T-helper 1 cell (primary cell): ENCODE data around the gene ADGRG4.

Source experiments
- DNase-seq, 5 donors: peaks; one replicate each; pipeline ENCODE4 v3.0.0-alpha.2; 2012 to 2020

The ADGRG4 gene

DNA sequence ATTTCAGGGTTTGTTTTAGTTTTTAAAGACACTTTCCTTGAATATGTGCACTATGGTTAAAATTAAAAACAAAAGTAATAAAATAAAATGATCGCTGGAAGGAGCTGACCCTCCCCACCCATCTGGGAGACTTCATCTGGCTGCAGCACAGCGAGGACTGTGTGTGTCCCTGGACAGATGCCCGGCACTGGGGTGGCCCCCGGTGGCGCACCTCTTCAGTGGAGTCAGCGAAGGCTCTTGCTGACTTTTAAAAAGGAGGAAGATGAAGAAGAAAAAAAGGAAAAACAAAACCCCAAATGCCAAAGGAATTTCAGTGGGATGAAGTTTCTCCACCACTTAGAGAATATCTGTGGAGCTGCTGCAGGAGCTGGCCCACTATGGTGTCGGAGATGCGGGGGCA lies 5.4 kb upstream of the ADGRG4 start:
- no peak for DNase-seq

DNA sequence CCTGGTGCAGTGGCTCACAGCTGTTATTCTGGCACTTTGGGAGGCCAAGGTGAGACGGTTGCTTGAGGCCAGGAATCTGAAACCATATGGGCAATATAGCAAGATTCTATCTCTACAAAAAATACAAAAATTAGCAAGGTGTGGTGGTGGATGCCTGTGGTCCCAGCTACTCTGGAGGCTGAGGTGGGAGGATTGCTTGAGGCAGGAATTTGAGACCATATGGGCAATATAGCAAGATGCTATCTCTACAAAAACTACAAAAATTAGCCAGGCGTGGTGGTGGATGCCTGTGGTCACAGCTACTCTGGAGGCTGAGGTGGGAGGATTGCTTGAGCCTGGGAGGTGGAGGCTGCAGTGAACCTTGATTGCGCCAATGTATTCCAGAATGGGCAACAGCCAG lies 2.3 kb downstream of the ADGRG4 start:
- no peak for DNase-seq

DNA sequence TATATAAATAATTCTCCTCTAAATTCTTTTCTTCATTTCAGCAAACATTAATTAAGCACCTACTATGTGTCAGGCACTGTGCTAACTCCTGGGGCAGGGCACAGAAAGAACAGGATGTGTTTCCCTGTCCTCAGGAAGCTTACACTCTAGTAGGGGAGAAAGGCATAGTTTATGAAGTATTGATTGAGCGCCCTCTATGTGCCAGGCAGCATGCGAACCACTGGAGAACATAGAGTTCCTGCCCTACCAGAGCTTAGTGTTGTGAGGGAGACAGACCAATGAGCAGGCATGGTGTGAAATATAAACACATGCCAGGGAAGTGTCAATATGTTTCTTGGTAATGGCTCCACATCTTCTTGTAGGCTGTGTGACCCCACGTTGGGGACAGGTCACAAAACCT lies 3.7 kb downstream of the ADGRG4 start:
- DNase-seq = no peak

DNA sequence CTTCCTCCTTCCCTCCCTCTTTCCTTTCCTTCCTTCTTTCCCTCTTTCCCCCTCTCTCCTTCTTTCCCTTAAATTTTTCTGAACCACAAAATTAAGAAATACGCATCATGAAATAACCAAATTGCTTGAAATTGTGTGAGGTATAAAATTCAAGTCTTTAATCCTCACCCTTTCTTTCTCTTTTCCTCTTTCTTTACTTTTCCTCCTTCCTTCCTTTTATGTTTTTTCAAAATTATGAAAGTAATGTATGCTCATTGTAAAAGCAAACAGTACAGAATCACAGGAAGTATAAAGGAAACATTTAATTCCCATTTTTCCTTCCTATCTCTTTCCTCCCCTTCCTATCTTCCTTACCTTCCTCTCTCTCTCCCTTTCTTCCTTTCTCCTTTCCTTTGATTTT lies 5.4 kb downstream of the ADGRG4 start:
- no peak for DNase-seq

DNA sequence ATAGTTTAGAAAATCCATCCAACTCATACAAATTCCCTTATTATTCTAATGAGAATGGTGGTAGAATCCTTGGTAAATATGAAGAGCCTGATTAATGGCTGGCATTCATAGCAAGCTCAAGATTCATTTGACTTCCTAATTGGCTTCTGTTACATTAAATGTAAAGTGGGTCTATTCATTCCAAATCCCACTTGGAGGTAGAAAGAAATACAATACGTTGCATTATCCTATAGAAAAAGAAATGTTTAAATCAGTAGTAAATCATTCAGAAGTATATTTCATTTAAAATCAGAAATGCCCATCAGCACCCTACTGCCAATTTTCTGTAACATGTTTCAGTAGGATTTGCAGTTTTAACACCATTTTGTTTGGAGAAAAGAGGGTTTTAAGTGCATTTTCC lies 6.7 kb downstream of the ADGRG4 start:
- DNase-seq = no peak

DNA sequence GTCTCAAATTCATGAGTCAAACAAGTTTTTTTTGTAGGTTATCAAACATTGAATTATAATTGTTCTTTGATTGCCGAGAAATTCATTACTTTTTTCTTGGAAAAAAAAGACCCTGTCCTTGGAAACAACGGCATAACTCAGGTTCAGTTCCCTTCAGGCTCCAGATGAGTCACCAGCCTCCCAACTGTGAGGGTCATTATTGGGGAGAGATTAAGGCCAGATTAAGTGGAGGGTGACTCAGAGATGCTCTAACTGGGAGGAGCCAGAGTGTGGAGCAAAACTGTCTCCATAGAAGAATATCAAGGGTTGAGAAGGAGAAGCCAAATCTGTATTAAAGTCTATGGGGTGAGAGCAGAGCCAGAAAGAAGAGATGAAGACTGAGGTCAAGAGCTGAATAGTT lies 9.6 kb downstream of the ADGRG4 start:
- DNase-seq = no peak

DNA sequence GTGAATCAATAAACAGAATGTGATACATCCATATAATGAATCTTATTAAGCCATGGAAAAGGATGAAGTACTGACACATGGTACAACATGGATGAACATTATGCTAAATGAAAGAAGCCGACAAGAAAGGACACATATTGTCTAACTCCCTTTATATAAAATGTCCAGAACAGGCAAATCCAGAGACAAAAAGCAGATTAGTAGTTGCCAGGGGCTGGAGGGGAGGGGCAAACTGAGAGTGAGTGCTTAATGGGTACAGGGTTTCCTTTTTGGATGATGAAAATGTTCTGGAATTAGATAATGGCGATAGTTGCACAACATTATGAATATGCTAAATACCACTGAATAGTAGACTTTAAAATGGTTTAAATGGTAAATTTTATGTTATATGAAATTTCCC lies 17.4 kb downstream of the ADGRG4 start:
- DNase-seq = no peak

DNA sequence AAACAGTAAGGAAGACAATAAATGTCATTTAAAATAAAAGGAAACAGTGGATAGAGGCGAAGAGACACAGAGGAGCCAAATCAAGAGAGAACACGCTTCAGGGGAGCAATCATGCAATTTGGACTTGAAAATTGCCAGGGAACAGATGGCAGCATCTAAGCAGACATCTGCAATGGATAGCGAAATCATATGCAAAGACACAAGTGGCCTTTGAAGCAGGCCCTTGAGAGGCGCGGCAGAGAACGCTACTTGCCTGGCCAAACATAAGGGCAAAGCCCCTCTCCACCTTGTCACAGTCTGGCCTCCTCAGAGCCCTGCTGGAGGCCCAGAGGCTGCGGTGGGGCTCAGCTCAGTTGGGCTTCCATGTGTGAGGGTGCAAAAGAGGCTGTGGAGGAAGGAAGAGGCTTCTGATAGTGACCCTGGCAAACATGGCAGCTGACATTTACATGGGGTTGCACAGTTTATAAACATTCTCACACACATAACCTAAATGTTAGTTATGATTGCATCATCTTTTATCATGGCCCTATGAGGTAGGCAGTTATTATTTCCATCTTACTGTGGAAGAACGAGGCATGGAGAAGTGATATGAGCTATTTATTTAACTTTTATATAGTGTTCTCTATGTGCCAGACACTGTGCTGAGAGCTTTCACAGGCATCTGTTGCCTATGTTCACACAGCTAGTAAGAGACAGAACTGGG lies 18.3 kb downstream of the ADGRG4 start:
- no peak for DNase-seq

DNA sequence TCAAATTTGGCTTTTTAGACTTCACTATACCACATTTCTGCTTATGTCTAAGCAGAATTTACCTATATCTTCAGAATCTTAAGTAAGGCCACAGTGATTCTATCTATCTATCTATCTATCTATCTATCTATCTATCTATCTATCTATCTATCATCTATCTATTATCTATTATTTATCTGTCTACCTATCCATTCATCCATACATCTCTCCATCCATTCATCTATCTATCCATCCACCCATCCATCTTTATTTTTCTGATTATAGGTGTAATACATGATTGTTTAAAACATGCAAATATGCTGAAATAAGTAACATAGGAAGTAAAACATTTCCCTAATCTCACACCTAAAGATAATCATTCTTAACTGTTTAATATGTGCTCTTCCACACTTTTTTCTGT lies 18.8 kb downstream of the ADGRG4 start:
- DNase-seq = no peak

DNA sequence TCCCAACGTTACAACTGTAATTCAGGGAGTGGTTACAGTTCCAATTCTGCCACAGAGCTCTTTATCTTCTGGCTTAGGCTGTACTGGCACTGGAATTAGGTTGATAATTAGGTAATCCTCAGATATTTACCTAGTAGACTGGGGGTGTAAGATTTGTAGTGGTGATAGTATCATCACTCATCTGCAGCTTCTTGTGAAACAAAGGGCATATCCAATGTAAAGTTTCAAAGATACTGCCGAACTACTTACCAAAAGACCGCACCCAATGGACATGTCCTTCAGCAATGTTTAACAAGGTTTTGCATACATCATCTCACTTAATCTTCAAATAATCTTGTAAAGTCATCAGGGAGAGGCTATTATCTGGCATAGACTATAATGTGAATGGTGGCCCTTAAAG lies 20.8 kb downstream of the ADGRG4 start:
- DNase-seq = no peak

DNA sequence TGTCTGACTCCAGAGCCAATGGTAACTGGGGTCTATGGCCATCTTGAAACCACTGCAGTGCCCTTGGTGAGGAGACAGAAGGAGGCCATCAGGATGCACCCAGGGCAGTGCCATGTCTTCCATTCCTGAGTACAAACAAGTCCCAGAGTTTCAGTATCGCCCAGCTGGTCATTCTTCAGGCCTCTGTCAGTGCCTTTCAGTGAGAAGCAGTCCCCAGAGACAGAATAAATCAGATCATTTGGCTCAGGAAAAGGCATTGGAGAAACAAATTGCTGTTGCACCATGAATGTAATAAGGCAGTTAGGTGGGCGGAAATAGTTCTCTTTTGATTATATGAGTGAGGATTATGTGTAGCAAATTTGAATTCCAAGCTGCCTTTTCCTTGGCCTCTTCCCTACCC lies 21.3 kb downstream of the ADGRG4 start:
- DNase-seq = no peak

DNA sequence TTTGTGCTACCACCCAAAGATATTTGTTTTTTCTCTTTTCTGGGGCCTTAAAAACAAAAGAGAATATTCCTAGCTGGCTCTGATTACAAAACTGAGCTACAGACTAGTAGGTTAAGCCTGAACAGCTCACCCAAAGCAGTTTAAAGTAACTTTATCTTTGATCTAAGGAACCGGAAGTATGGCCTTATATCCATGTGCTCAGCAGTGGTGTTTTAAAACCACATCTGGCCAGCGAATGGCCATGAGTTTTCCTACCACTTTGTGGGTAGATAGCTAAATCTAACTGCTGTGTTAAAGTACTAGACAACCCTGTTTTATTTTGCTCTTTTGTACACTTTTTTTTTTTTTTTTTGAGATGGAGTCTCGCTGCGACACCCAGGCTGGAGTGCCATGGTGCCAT lies 24.6 kb downstream of the ADGRG4 start:
- DNase-seq = no peak

DNA sequence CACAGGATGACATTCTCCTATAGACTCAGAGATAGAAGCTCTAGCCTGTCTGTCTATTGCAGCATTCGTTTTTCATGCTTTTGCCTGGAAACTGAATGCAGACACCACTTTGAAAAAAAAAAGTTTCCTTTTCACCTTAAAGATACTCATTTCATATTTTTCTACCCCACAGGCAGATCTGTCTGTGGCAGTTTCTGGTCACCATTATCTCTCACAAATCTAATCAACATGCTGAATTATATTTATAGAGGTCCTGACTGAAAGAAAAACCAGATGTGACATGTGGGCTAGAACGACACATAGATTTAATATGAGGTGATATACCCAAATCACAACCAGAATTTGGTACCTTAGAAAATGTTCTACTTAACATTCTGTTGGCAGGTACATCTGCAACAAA lies 28.2 kb downstream of the ADGRG4 start:
- no peak for DNase-seq

DNA sequence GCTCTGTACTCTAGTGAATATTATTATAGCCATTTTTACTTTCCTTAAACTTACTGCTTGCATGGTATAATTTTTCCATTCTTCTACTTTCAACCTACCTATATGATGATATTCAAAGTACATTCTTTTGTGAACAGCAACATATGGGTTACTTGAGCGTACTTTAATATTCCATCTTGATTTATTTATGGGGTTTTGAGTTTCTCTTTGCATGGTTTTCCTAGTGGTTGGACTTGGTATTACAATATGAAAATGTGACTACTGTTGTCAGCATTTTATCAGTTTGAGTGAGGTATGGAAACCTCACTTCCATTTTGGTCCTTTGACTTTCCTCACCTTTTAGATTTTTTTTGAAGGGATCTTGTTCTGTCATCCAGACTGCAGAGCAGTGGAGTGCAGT lies 35.9 kb downstream of the ADGRG4 start:
- DNase-seq = no peak

DNA sequence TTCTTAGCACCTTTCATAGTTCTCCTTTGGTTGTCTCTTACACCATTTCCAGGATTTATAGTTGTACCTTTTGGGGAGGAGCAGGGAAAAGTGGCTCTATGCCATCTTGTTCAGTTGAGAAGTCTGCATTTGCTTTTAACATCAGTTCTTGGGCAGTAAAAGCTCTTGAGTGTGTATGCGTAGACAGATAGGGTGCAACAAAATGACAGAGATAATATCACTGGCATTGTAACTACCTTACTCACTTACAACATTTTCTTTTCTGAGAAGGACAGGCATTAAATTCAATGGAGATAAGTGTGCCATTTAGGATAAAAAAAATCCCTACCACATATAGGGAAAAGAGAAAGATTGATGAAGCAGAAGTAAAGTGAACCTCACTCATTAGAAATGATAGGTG lies 38.9 kb downstream of the ADGRG4 start:
- no peak for DNase-seq

DNA sequence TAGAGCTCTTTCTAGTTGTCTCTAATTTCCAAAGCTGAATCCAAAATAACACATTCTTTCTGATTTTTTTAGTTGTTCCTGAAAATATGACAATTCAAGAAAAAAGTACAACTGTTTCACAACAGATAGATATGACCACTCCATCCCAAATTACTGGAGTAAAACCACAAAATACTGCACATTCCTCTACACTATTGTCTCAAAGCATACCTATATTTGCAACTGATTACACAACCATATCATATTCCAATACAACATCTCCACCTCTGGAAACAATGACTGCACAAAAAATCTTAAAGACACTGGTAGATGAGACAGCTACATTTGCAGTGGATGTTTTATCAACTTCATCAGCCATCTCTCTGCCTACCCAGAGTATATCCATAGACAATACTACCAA lies 43.6 kb downstream of the ADGRG4 start:
- DNase-seq = no peak

DNA sequence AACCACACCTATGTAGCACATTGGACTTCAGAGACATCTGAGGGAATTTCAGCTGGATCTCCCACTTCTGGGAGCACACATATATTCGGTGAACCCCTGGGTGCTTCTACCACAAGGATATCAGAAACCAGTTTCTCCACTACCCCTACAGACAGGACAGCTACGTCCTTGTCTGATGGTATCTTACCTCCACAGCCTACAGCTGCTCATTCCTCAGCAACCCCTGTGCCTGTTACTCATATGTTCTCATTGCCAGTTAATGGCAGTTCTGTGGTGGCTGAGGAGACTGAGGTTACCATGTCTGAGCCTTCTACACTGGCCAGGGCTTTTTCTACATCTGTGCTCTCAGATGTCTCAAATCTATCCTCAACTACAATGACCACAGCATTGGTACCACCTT lies 45.7 kb downstream of the ADGRG4 start:
- no peak for DNase-seq

DNA sequence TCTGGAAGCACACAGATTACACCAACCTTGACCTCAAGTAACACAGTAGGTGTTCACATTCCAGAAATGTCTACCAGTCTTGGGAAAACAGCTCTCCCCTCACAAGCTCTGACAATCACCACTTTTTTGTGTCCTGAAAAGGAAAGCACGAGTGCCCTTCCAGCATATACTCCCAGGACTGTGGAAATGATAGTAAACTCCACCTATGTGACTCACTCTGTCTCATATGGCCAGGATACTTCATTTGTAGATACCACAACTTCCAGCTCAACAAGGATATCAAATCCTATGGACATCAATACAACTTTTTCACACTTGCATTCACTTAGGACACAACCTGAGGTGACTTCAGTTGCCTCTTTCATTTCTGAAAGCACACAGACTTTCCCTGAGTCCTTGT lies 46.9 kb downstream of the ADGRG4 start:
- no peak for DNase-seq

DNA sequence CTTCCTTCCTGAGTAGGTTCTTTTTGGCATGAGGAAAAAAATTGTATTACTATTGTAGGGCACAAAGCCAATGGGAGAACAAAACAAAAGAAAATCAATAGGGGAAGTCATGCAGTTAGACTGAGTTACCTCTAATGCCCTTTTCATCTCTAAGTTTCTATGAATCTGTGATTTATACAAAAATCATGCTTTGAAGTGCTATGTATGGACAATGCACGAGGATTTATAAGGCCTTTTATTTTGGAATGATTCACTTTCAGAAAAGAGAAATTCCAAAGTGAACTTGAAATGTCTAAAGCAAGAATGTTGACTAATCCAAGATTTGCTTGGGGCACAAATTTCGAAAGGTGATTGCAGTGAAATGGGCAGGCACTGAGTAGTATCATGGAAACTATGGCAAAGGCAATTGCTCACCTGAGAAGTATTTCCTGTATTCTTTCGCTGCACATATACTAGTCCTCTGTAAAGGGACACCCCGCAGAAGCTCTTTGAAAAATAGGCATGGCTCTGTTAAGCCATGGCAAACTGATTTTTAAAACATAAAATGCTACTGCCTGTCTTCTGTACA lies 52.8 kb downstream of the ADGRG4 start:
- no peak for DNase-seq

DNA sequence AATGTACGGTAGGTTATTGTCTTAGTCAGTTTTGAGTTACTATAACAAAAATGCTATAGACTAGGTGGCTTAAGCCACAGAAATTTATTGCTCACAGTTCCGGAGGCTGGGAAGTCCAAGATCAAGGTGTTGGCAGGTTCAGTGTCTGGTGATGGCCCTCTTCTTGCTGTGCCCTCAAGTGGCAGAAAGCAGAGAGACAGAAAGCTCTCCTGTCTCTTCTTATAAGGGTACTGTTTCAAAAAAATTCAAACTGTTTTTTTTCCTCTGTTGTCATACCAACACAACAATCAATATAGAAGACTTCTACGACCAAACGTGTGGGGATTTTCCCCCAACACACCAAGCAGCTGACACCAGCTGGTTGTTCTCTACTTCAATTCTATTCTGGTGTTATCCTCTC lies 53.4 kb downstream of the ADGRG4 start:
- DNase-seq = no peak

DNA sequence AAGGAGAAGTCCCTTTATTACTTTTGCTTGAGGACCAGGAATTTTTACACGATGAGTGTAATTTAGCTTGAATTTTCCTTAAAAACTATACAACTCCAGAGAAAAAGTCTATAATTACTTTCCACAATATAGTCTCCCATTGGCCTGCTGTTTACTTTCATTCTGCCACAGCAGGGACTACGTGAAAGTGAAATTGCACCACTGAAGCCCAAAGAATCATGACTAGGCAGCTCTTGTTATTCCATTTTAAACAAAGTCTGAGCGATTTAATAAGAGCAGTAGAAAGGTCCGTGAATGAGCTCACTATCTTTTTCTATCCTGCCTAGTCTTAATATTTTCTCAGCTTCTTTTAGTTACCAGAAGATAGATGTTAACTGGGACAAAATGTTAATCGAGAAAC lies 68.6 kb downstream of the ADGRG4 start:
- no peak for DNase-seq

DNA sequence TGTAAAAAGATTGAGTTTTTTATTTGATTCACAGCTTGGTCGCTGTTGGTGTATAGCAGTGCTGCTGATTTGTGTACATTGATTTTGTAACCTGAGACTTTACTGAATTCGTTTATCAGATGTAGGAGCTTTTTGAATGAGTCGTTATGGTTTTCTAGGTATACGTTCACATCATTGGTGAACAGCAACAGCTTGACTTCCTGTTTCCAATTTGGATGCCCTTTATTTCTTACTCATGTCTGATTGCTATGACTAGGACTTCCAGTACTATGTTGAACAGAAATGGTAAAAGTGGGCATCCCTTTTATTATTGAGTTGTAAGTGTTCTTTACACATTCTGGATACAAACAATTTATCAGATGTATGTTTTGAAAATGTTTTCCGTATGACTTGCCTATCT lies 76.0 kb downstream of the ADGRG4 start:
- peak in 1 of 5 donors; percentile 47 for DNase-seq

DNA sequence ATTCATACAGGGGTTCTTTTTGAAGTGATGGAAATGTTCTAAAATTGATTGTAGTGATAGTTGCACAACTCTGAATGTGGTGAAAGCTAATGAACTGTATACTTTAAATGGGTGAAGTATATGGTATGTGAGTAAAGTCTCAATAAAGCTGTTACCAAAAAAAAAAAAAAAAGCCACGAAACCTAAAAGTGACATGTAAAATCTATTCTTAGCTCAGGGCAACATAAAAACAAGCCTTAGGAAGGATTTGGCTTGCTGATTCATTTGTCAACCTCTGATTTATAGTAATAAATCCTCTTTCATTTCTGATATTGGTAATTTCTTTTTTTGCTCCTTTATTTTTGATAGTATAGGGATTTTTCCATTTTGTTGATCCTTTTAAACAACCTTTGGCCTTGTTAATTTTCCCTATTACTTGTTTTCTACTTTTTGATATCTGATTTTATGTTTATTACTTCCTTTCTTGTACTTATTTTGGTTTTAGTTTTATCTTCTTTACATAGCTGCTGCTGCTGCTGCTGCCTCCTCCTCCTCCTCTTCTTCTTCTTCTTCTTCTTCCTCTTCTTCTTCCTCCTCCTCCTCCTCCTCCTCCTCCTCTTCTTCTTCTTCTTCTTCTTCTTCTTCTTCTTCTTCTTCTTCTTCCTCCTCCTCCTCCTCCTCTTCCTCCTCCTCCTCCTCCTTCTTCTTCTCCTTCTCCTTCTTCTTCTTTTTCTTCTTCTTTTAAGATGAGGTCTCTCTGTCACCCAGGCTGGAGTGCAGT lies 79.4 kb downstream of the ADGRG4 start:
- DNase-seq = peak in 1 of 5 donors; percentile 8

DNA sequence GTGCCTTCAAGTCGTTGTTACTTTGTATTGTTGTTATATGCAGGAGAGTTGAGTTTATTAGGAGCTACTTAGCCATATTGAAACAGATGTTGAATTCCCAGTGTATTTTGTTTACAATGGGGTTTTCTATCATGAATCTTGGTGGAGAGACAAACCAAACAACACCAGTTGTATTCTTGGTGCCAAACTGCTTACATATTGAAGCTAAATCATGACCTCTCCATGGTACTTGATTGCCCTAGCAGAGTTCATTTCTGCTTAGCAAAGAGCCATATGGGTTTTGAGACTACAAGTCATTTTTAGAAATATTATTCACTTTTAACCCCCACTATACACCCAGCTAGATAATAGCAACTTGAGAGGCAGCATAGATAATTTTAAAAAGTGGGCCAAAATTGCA lies 85.4 kb downstream of the ADGRG4 start:
- no peak for DNase-seq

DNA sequence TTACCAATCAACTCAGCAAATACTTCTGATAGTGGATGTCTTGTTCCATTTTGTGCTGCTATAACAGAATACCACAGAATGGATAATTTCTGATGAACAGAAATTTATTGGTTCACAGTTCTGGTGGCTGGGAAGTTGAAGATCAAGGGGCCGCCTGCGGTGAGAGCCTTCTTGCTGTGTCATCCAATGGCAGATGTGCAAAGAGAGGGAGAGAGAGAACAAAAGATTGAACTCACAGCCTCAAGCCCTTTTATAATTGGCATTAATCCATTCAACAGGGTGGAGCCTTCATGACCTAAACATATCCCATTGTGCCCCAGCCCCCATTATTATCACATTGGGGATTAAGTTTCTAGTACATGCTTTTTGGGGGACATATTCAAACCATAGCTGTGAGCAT lies 86.1 kb downstream of the ADGRG4 start:
- DNase-seq = no peak
